SK-N-SH (cell line): ENCODE data around the gene CSNK2B. TPM values are rescaled to one million over a fixed set of nuclear protein-coding genes. Genes with fewer than 3 reads are reported as not detected.

Experiments
- CTCF ChIA-PET: fragments of 300-600, 350-600 bp; formaldehyde crosslinking; extraction: SDS; loops from one replicate; lab custom pipeline; 2021; lab: Yijun Ruan, JAX
- POLR2A ChIA-PET: fragments of 350-600 bp; sonication (Branson Sonifier 250); formaldehyde crosslinking; extraction: SDS; loops from one replicate; lab custom pipeline; 2020; ENCODE audit warnings: antibody characterized with exemption, inconsistent platforms; lab: Yijun Ruan, JAX
- DNase-seq: peaks from one replicate; pipeline ENCODE4 v3.0.0; 2012
- H2AFZ ChIP-seq: fragments of 200-600 bp; sonication (generic); 2 replicates; pipeline ENCODE4 v1.8.1; 2016; ENCODE audit warnings: antibody characterized with exemption, mild to moderate bottlenecking, low read depth
- H3F3A ChIP-seq: fragments of 200-600 bp; sonication (generic); replicated peaks from 2 replicates; pipeline ENCODE3; 2016; ENCODE audit warnings: antibody characterized with exemption, mild to moderate bottlenecking; ENCODE audit not compliant: insufficient read depth
- H3K27ac ChIP-seq, 2 experiments: fragments of 200-500 bp in 1 of 2; fragments of 200-600 bp in 1 of 2; sonication (Bioruptor generic) in 1 of 2; sonication (generic), shearing (Covaris generic) in 1 of 2; 2 replicates each; pipeline versions ENCODE4 v1.5.1 to v1.6.1; 2014 to 2016; ENCODE audit warnings: low read depth in 2 of 2, inconsistent platforms in 1 of 2, low read length in 1 of 2, mild to moderate bottlenecking in 1 of 2, mixed read lengths in 1 of 2
- H3K27me3 ChIP-seq: fragments of 200-600 bp; sonication (generic), shearing (Covaris generic); 2 replicates; pipeline ENCODE4 v1.6.1; 2016; ENCODE audit warnings: mixed run types; ENCODE audit not compliant: insufficient read depth
- H3K36me3 ChIP-seq, 2 experiments: fragments of 200-500 bp in 1 of 2; fragments of 200-600 bp in 1 of 2; sonication (Bioruptor generic) in 1 of 2; sonication (generic) in 1 of 2; replicated peaks in 1 of 2; 2 replicates each; pipeline versions ENCODE3 to v1.5.1; 2014 to 2016; ENCODE audit warnings: low read length in 1 of 2, mild to moderate bottlenecking in 1 of 2; ENCODE audit not compliant: insufficient read depth in 2 of 2, control insufficient read depth in 1 of 2
- H3K4me1 ChIP-seq, 2 experiments: fragments of 200-500 bp in 1 of 2; fragments of 200-600 bp in 1 of 2; sonication (Bioruptor generic) in 1 of 2; sonication (generic), shearing (Covaris generic) in 1 of 2; 2 replicates each; pipeline versions ENCODE4 v1.5.1 to v1.6.1; 2014 to 2016; ENCODE audit warnings: low read depth in 1 of 2, low read length in 1 of 2, mixed run types in 1 of 2; ENCODE audit not compliant: insufficient read depth in 2 of 2, control insufficient read depth in 1 of 2
- H3K4me2 ChIP-seq: fragments of 200-600 bp; sonication (generic), shearing (Covaris generic); 2 replicates; pipeline ENCODE4 v1.6.1; 2017; ENCODE audit warnings: mixed run types
- H3K4me3 ChIP-seq, 2 experiments: fragments of 200-500 bp in 1 of 2; fragments of 200-600 bp in 1 of 2; sonication (Bioruptor generic) in 1 of 2; sonication (generic), shearing (Covaris generic) in 1 of 2; 2 replicates each; pipeline versions ENCODE4 v1.5.1 to v1.8.1; 2014 to 2016; ENCODE audit warnings: low read depth in 2 of 2, inconsistent platforms in 1 of 2, low read length in 1 of 2, mild to moderate bottlenecking in 1 of 2, mixed read lengths in 1 of 2, moderate library complexity in 1 of 2
- H3K79me2 ChIP-seq: fragments of 200-600 bp; sonication (generic); 2 replicates; pipeline ENCODE4 v1.8.1; 2017; ENCODE audit warnings: mild to moderate bottlenecking; ENCODE audit not compliant: insufficient read depth
- H3K9ac ChIP-seq: fragments of 200-600 bp; sonication (generic); 2 replicates; pipeline ENCODE4 v1.6.1; 2017; ENCODE audit warnings: mixed run types
- H3K9me2 ChIP-seq: fragments of 200-600 bp; sonication (generic); 2 replicates; pipeline ENCODE4 v1.6.1; 2017; ENCODE audit warnings: mixed run types
- H3K9me3 ChIP-seq: fragments of 200-600 bp; sonication (generic); 2 replicates; pipeline ENCODE4 v1.6.1; 2017; ENCODE audit warnings: mixed run types, mild to moderate bottlenecking, moderate library complexity
- H4K20me1 ChIP-seq: fragments of 200-600 bp; sonication (generic); 2 replicates; pipeline ENCODE4 v1.6.1; 2017; ENCODE audit warnings: mild to moderate bottlenecking, mixed run types; ENCODE audit not compliant: insufficient read depth
- CTCF ChIP-seq: fragments of 200-600 bp; sonication (generic); IDR thresholded peaks from 2 replicates; pipeline ENCODE4 v1.6.1; 2017; ENCODE audit warnings: antibody characterized with exemption, mild to moderate bottlenecking, moderate library complexity
- EP300 ChIP-seq, 2 experiments: IDR thresholded peaks; 2 replicates each; pipeline versions ENCODE4 v1.4.0 to v1.6.1; 2012; ENCODE audit warnings: borderline replicate concordance in 1 of 2, low read depth in 1 of 2, low read length in 1 of 2
- FOSL2 ChIP-seq: IDR thresholded peaks from 2 replicates; pipeline ENCODE4 v1.4.0; 2012; ENCODE audit warnings: low read depth, mild to moderate bottlenecking, moderate library complexity, borderline replicate concordance
- FOXJ3 ChIP-seq: sonication (generic); formaldehyde crosslinking; IDR thresholded peaks from 2 replicates; pipeline ENCODE4 v1.5.1; 2020; ENCODE audit warnings: mild to moderate bottlenecking, missing genetic modification reagents
- GABPA ChIP-seq: IDR thresholded peaks from 2 replicates; pipeline ENCODE4 v1.4.0; 2012; ENCODE audit warnings: low read depth, mild to moderate bottlenecking
- MEF2A ChIP-seq: IDR thresholded peaks from 2 replicates; pipeline ENCODE4 v1.4.0; 2012; ENCODE audit warnings: low read depth, borderline replicate concordance
- PBX3 ChIP-seq: IDR thresholded peaks from 2 replicates; pipeline ENCODE4; 2012
- POLR2AphosphoS5 ChIP-seq: IDR thresholded peaks from 2 replicates; pipeline ENCODE4 v1.6.1; 2012; ENCODE audit warnings: low read depth, low read length
- RAD21 ChIP-seq: IDR thresholded peaks from 2 replicates; pipeline ENCODE4 v1.6.1; 2012; ENCODE audit warnings: mild to moderate bottlenecking, low read length
- RCOR1 ChIP-seq: fragments of 150-350 bp; IDR thresholded peaks from 2 replicates; pipeline ENCODE4 v1.6.1; 2017; ENCODE audit warnings: antibody characterized with exemption, low read length
- REST ChIP-seq: IDR thresholded peaks from 2 replicates; pipeline ENCODE4 v1.6.1; 2012; ENCODE audit warnings: mild to moderate bottlenecking, low read depth, low read length, moderate library complexity
- RFX5 ChIP-seq: IDR thresholded peaks from 2 replicates; pipeline ENCODE4 v1.6.1; 2012; ENCODE audit warnings: mild to moderate bottlenecking, improper control_type of control experiment, low read length
- SIN3A ChIP-seq: IDR thresholded peaks from 2 replicates; pipeline ENCODE4 v1.6.1; 2012; ENCODE audit warnings: low read depth, mild to moderate bottlenecking, low read length, moderate library complexity, borderline replicate concordance
- USF2 ChIP-seq: fragments of 150-350 bp; IDR thresholded peaks from 2 replicates; pipeline ENCODE4 v1.6.1; 2017; ENCODE audit warnings: antibody characterized with exemption, low read length, low read depth, borderline replicate concordance
- YY1 ChIP-seq: IDR thresholded peaks from 2 replicates; pipeline ENCODE4 v1.4.0; 2012; ENCODE audit warnings: low read depth, mild to moderate bottlenecking
- WGBS: methylation state at CpG from one replicate; pipeline ENCODE4 v1.1.6; 2017; ENCODE audit warnings: low lambda C conversion rate; 5-methylcytosine and 5-hydroxymethylcytosine counted together
- polyA plus RNA-seq, 3 experiments: library from polyadenylated mRNA; depleted of rRNA; stranded (reverse); fragments of >200 nt; gene quantifications; 2 replicates each; pipeline ENCODE4 v1.2.3, GENCODE V29; 2012

CSNK2B gene
- polyA plus RNA-seq, 1 of the 3 experiments (the other 2 are of a cell fraction): 101 TPM

- no peak overlapping the region for H2AFZ ChIP-seq
- POLR2A ChIA-PET: no interaction called here
- H3K27me3 ChIP-seq: no peaks in the 10 kb centered on the region
- no peaks in the 10 kb centered on the region for H3K9me3 ChIP-seq
- 75% methylated on average over 7 of the region's 8 CpGs for WGBS
- no peaks in the 10 kb centered on the region for H4K20me1 ChIP-seq
- no peak overlapping the region for H3K4me2 ChIP-seq
- H3K4me1 ChIP-seq: no peaks in the 10 kb centered on the region
- H3K9me2 ChIP-seq: no peaks in the 10 kb centered on the region
- H3K36me3 ChIP-seq: no peaks in the 10 kb centered on the region
- H3K4me3 ChIP-seq: no peak overlapping the region
- TF ChIP-seq YY1 (no peak), RCOR1 (no peak), SIN3A (no peak), RAD21 (no peak), CTCF (no peak), MEF2A (no peak), REST (no peak), PBX3 (no peak), RFX5 (no peak), USF2 (no peak)
- peaks cover 3% of the 10 kb centered on the region for H3F3A ChIP-seq
- no peak overlapping the region for H3K27ac ChIP-seq
- no peak overlapping the region for H3K9ac ChIP-seq
- CTCF ChIA-PET: interaction anchor here (0.6 to 2.9 kb wide), 3 partner anchors 8 to 59 kb away, joined by 3 to 9 read pairs (median 6); partner anchors contain the start of gene ABHD16A
- no peak for DNase-seq
- H3K79me2 ChIP-seq: no peaks in the 10 kb centered on the region
These were observed 45.4 kb downstream of the CSNK2B start for GRCh38 chr6:31711233-31711632.

GRCh38 chr6:31712296-31712695 is 46.4 kb downstream of the CSNK2B start:
- Histone ChIP-seq H2AFZ (no peak overlapping the region), H3K9me2 (no peaks in the 10 kb centered on the region), H4K20me1 (no peaks in the 10 kb centered on the region), H3F3A (peaks cover 3% of the 10 kb centered on the region), H3K27me3 (no peaks in the 10 kb centered on the region), H3K9ac (no peak overlapping the region), H3K9me3 (no peaks in the 10 kb centered on the region), H3K36me3 (no peaks in the 10 kb centered on the region), H3K4me2 (no peak overlapping the region), H3K79me2 (no peaks in the 10 kb centered on the region), H3K27ac (no peak overlapping the region), H3K4me3 (no peak overlapping the region), H3K4me1 (no peaks in the 10 kb centered on the region)
- POLR2A ChIA-PET: no interaction called here
- CTCF ChIA-PET: interaction anchor here (1.2 to 2.9 kb wide), 5 partner anchors 10 to 118 kb away, joined by 3 to 9 read pairs (median 5); partner anchors contain the start of gene ABHD16A
- no peak for DNase-seq
- 72% methylated on average over 5 of the region's 8 CpGs for WGBS
- no peak for TF ChIP-seq FOSL2
- peak; percentile 25; the same call in 1 of the 2 replicates for TF ChIP-seq CTCF
- TF ChIP-seq POLR2AphosphoS5: no peak
- TF ChIP-seq FOXJ3 (CRISPR knock-in tag): no peak
- TF ChIP-seq GABPA: no peak
- TF ChIP-seq EP300 (IDR thresholded peaks at IDR 0.05; ENCODE audit: borderline replicate concordance in 1 of 2, low read depth in 1 of 2, low read length in 1 of 2): no peak
